Hepatocyte (in vitro differentiated cells): ENCODE measurements around the gene CCDC159.

Experiments used
- CTCF ChIP-seq: fragments of 200-600 bp; sonication (generic); IDR thresholded peaks from 2 replicates; pipeline ENCODE4 v1.5.1; 2016; ENCODE audit warnings: antibody characterized with exemption, mild to moderate bottlenecking; ENCODE audit not compliant: poor library complexity
- EZH2phosphoT487 ChIP-seq: fragments of 200-600 bp; sonication (generic); IDR thresholded peaks from one replicate; pipeline ENCODE4 v1.6.1; 2018; ENCODE audit warnings: antibody characterized with exemption, mild to moderate bottlenecking, low read depth, moderate library complexity; ENCODE audit not compliant: unreplicated experiment, severe bottlenecking

GRCh38 chr19:11379857-11380350, 33.6 kb downstream of the CCDC159 start:
- no peak for TF ChIP-seq CTCF
- no peak for TF ChIP-seq EZH2phosphoT487
